OCI-LY7 (cell line): Measurements from ENCODE around the gene NWD2. TPM values are rescaled to one million over a fixed set of nuclear protein-coding genes. Genes with fewer than 3 reads are reported as not detected.

Source experiments
- BruUV-seq: library from RNA; stranded (reverse); fragments of 400-500 nt; replicated peaks from 2 replicates; lab custom pipeline; 2021; lab: Mats Ljungman, UMichigan
- CTCF ChIA-PET: fragments of 300-600 bp; sonication (Branson Sonifier 250); formaldehyde crosslinking; loops from one replicate; lab custom pipeline; 2022; ENCODE audit warnings: antibody characterized with exemption; ENCODE audit not compliant: unreplicated experiment; lab: Charles Lee
- POLR2A ChIA-PET: fragments of 300-600 bp; sonication (Branson Sonifier 250); formaldehyde crosslinking; loops from one replicate; lab custom pipeline; 2022; ENCODE audit warnings: antibody characterized with exemption; lab: Charles Lee
- DNase-seq: peaks from one replicate; pipeline ENCODE4 v3.0.0-alpha.2; 2015; ENCODE audit warnings: low spot score
- H2AFZ ChIP-seq: fragments of 200-600 bp; sonication (generic), shearing (Covaris generic); 2 replicates; pipeline ENCODE4 v1.6.1; 2014; ENCODE audit warnings: mild to moderate bottlenecking, antibody characterized with exemption, low read length, moderate library complexity
- H3K27ac ChIP-seq: fragments of 200-600 bp; sonication (generic); 2 replicates; pipeline ENCODE4 v1.5.1; 2014; ENCODE audit warnings: mixed run types, low read depth, mild to moderate bottlenecking, moderate library complexity, low read length, inconsistent platforms; ENCODE audit not compliant: poor library complexity, severe bottlenecking
- H3K36me3 ChIP-seq: fragments of 200-600 bp; sonication (generic); 2 replicates; pipeline ENCODE4 v1.6.1; 2014; ENCODE audit warnings: mild to moderate bottlenecking, antibody characterized with exemption, low read length, moderate library complexity, mixed read lengths; ENCODE audit not compliant: insufficient read depth
- H3K4me1 ChIP-seq: fragments of 200-600 bp; sonication (generic); 2 replicates; pipeline ENCODE4 v1.5.1; 2014; ENCODE audit warnings: mild to moderate bottlenecking, low read length; ENCODE audit not compliant: insufficient read depth, poor library complexity, severe bottlenecking
- H3K4me2 ChIP-seq: fragments of 200-600 bp; sonication (generic); 2 replicates; pipeline ENCODE4 v1.6.1; 2014; ENCODE audit warnings: mild to moderate bottlenecking, low read length
- H3K4me3 ChIP-seq: fragments of 200-600 bp; sonication (generic); 2 replicates; pipeline ENCODE4 v1.5.1; 2014; ENCODE audit warnings: mild to moderate bottlenecking, low read depth, low read length; ENCODE audit not compliant: poor library complexity, severe bottlenecking
- H3K79me2 ChIP-seq: fragments of 200-600 bp; sonication (generic); 2 replicates; pipeline ENCODE4 v1.6.1; 2016; ENCODE audit warnings: low read depth, mild to moderate bottlenecking, low read length, moderate library complexity, mixed read lengths; ENCODE audit not compliant: insufficient read depth
- H3K9me2 ChIP-seq: fragments of 200-600 bp; sonication (generic); 2 replicates; pipeline ENCODE4 v1.6.1; 2016; ENCODE audit warnings: mild to moderate bottlenecking, low read length, mixed read lengths; ENCODE audit not compliant: insufficient read depth
- H3K9me3 ChIP-seq: fragments of 200-600 bp; sonication (generic); 2 replicates; pipeline ENCODE4 v1.6.1; 2014; ENCODE audit warnings: mild to moderate bottlenecking, mixed run types, low read length, mixed read lengths
- H4K20me1 ChIP-seq: fragments of 200-600 bp; sonication (generic); 2 replicates; pipeline ENCODE4 v1.6.1; 2014; ENCODE audit warnings: mild to moderate bottlenecking, antibody characterized with exemption, low read length, moderate library complexity, mixed read lengths; ENCODE audit not compliant: insufficient read depth
- CTCF ChIP-seq: fragments of 200-600 bp; sonication (generic); conservative IDR thresholded peaks from 2 replicates; pipeline ENCODE4 v1.5.1; 2014; ENCODE audit warnings: mild to moderate bottlenecking, antibody characterized with exemption, low read length, moderate library complexity, mixed read lengths
- EZH2phosphoT487 ChIP-seq: fragments of 200-600 bp; sonication (generic); IDR thresholded peaks from 2 replicates; pipeline ENCODE4 v1.6.1; 2018; ENCODE audit warnings: low read depth, borderline replicate concordance, mild to moderate bottlenecking, mixed run types, antibody characterized with exemption, low read length, moderate library complexity, mixed read lengths
- intact Hi-C: fragments of 100-400 bp; cut with micrococcal nuclease; formaldehyde crosslinking; loops from one replicate; pipeline ENCODE4 v1.10.0; 2022; ENCODE audit not compliant: unreplicated experiment
- total RNA-seq, 2 experiments: library from RNA; depleted of rRNA in 1 of 2; stranded (reverse); fragments of >200 nt in 1 of 2; shearing (Covaris generic) in 1 of 2; gene quantifications; 2 replicates each; pipeline ENCODE4 v1.2.3, GENCODE V29; 2014 to 2022

NWD2 gene
- total RNA-seq, 2 experiments from 2014 or later, result not detected

- Histone ChIP-seq H2AFZ (no peak overlapping the region), H3K4me3 (no peak overlapping the region), H3K36me3 (no peaks in the 10 kb centered on the region), H3K9me2 (no peaks in the 10 kb centered on the region), H3K79me2 (no peaks in the 10 kb centered on the region), H3K9me3 (no peaks in the 10 kb centered on the region), H3K4me1 (no peaks in the 10 kb centered on the region), H3K27ac (no peak overlapping the region), H3K4me2 (no peak overlapping the region), H4K20me1 (no peaks in the 10 kb centered on the region)
- no peak for DNase-seq
- TF ChIP-seq CTCF (no peak), EZH2phosphoT487 (no peak)
- intact Hi-C loops, result no loop called here
- ChIA-PET CTCF (no interaction called here), POLR2A (no interaction called here)
- no TSS peak for BruUV-seq
These were observed 217.3 kb downstream of the NWD2 start for GRCh38 chr4:37461801-37462200.

- no peak overlapping the region for H3K4me3 ChIP-seq
- no TSS peak for BruUV-seq
- H4K20me1 ChIP-seq, result no peaks in the 10 kb centered on the region
- H3K4me2 ChIP-seq, result no peak overlapping the region
- no peaks in the 10 kb centered on the region for H3K9me2 ChIP-seq
- TF ChIP-seq EZH2phosphoT487 (no peak), CTCF (no peak)
- no peaks in the 10 kb centered on the region for H3K79me2 ChIP-seq
- no peak overlapping the region for H2AFZ ChIP-seq
- POLR2A ChIA-PET, result interaction anchor here (0.6 kb wide), 2 partner anchors 8 to 22 kb away, joined by 3 to 4 read pairs; no protein-coding TSS in a partner anchor
- H3K36me3 ChIP-seq, result no peaks in the 10 kb centered on the region
- intact Hi-C loops, result no loop called here
- CTCF ChIA-PET, result no interaction called here
- H3K27ac ChIP-seq, result no peak overlapping the region
- no peaks in the 10 kb centered on the region for H3K4me1 ChIP-seq
- no peak for DNase-seq
- no peaks in the 10 kb centered on the region for H3K9me3 ChIP-seq
These were observed 218.7 kb downstream of the NWD2 start for GRCh38 chr4:37463033-37463856.
